ENCODE data around the gene CTNNA3.

DNA sequence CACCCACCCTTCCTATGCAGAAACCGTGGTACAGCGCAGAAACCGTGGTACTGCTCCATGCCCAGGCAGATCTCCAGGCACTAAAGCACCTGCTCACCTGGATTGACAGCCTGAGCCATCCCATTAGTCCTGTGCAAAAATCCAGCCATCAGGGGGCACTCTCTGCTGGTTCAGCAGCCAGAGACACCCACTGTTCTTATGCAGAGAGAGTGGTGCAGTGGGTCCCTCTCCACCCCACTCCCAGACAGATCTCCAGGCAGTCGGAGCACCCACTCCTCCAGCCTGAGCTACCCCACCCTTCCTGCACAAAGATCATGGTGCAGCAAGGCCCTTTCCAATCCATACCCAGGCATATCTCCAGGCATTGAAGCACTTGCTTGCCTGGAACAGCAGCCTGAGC, 219.8 kb downstream of the CTNNA3 start:
- TF ChIP-seq, protein P1, sequence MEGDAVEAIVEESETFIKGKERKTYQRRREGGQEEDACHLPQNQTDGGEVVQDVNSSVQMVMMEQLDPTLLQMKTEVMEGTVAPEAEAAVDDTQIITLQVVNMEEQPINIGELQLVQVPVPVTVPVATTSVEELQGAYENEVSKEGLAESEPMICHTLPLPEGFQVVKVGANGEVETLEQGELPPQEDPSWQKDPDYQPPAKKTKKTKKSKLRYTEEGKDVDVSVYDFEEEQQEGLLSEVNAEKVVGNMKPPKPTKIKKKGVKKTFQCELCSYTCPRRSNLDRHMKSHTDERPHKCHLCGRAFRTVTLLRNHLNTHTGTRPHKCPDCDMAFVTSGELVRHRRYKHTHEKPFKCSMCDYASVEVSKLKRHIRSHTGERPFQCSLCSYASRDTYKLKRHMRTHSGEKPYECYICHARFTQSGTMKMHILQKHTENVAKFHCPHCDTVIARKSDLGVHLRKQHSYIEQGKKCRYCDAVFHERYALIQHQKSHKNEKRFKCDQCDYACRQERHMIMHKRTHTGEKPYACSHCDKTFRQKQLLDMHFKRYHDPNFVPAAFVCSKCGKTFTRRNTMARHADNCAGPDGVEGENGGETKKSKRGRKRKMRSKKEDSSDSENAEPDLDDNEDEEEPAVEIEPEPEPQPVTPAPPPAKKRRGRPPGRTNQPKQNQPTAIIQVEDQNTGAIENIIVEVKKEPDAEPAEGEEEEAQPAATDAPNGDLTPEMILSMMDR (IDR thresholded peaks at IDR 0.05), result no peak
- TF ChIP-seq POLR2AphosphoS5 (IDR thresholded peaks at IDR 0.05; ENCODE audit: low read depth, low read length), result no peak
- TF ChIP-seq SIN3A (IDR thresholded peaks at IDR 0.05; ENCODE audit: borderline replicate concordance, insufficient read depth, low read depth, low read length), result no peak
